Rectal smooth muscle tissue (tissue), 1 donor: ENCODE data around the gene SCRN1.

Experiments used
- H3K27ac ChIP-seq: one replicate; pipeline ENCODE4 v1.7.0; 2013; ENCODE audit warnings: low read depth, low read length, inconsistent platforms
- H3K27me3 ChIP-seq: one replicate; pipeline ENCODE4 v1.7.0; 2013; ENCODE audit warnings: low read length; ENCODE audit not compliant: control insufficient read depth, insufficient read depth
- H3K36me3 ChIP-seq: one replicate; pipeline ENCODE4 v1.7.0; 2013; ENCODE audit warnings: low read length; ENCODE audit not compliant: control insufficient read depth, insufficient read depth
- H3K4me1 ChIP-seq: one replicate; pipeline ENCODE4 v1.7.0; 2013; ENCODE audit warnings: low read length; ENCODE audit not compliant: control insufficient read depth, insufficient read depth
- H3K4me3 ChIP-seq: one replicate; pipeline ENCODE4 v1.7.0; 2013; ENCODE audit warnings: low read length
- H3K9ac ChIP-seq: one replicate; pipeline ENCODE4 v1.7.0; 2013; ENCODE audit warnings: low read length

The SCRN1 gene

DNA sequence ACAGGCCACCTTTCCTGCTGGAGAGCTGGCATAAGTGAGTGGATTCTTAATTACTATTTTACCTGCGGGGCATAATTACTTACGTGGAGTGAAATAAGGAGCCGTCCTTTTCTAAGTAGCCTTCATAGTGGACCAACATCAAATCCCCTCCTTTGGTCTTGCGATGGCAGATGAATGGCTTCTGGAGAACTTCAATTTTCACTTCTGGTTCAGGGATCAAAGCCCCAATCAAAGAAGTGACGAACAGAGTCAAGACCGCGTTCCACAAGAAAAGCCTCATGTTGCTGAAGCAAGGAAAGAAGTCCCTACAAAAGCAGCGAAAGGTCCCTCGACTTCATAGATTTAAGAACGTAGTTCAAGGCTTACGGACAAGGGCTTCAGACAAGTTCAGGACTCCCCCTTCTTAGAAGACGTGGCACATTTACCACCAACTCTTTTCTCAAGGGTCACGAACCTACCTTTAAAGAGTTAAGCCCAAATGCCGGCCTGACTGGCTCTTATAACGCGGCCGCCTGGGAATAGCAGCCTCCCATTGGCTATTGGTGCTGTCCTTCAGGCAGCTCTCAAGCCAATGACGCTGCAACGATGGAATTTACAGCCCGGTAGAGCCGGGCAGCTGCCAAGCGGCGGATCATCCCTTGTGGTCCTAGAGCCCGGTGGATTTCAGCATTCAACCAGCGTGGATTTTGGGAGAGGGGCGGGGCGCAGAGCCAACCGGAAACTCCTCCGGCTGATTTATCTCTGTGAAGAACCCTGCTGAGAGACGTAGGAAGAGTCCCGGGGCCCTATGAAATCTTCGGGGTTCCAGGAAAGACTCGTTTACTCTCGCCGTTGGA lies 36.8 kb upstream of the SCRN1 start, which contains the start of gene FKBP14:
Gene FKBP14 (minus strand): TSS at position 474 of the 836 bp plus-strand sequence. CDS start 194 bp downstream, at position 280.
- Histone ChIP-seq H3K4me3 (peak within 1 kb of the TSS; percentile 90), H3K9ac (peak within 1 kb of the TSS; percentile 64), H3K36me3 (no peaks in the 10 kb centered on the region), H3K4me1 (peaks cover 11% of the 10 kb centered on the region), H3K27me3 (no peaks in the 10 kb centered on the region), H3K27ac (peak within 1 kb of the TSS; percentile 78)

DNA sequence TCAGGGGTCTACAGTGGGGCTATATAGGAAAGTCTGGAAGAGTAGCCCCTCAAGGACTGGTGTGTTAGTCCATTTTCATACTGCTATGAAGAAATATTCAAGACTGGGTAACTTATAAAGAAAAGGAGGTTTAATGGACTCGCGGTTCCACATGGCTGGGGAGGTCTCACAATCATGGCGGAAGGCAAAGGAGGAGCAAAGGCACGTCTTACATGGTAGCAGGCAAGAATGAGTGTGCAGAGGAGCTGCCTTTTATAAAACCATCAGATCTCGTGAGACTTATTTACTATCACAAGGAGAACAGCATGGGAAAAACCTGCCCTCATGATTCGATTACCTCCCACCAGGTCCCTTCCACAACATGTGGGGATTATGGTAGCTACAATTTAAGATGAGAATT lies 33.9 kb upstream of the SCRN1 start:
- no peak overlapping the region for H3K4me3 ChIP-seq
- H3K27ac ChIP-seq: no peak overlapping the region
- peaks cover 8% of the 10 kb centered on the region for H3K4me1 ChIP-seq
- H3K9ac ChIP-seq: no peak overlapping the region
- H3K27me3 ChIP-seq: no peaks in the 10 kb centered on the region
- no peaks in the 10 kb centered on the region for H3K36me3 ChIP-seq

DNA sequence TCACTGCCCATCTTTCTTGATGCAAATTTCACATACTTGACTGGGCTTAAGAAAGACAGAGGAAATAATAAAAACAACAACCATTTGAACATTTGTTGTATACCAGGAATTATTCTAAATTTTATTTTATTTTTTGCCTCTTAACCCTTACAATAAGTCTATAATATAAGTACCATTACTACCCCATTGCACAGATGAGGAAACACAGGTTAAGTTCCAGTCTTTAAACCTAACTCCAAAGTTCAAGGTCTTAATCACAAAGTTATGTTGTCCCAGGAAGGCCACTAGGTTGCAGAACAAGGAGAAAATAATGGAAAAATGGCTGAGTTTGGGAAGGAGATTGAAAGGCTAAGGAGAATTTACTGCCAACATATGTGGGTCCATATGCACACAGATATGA lies 33.4 kb upstream of the SCRN1 start:
- Histone ChIP-seq H3K27me3 (no peaks in the 10 kb centered on the region), H3K27ac (no peak overlapping the region), H3K4me1 (peaks cover 8% of the 10 kb centered on the region), H3K4me3 (no peak overlapping the region), H3K9ac (no peak overlapping the region), H3K36me3 (no peaks in the 10 kb centered on the region)

DNA sequence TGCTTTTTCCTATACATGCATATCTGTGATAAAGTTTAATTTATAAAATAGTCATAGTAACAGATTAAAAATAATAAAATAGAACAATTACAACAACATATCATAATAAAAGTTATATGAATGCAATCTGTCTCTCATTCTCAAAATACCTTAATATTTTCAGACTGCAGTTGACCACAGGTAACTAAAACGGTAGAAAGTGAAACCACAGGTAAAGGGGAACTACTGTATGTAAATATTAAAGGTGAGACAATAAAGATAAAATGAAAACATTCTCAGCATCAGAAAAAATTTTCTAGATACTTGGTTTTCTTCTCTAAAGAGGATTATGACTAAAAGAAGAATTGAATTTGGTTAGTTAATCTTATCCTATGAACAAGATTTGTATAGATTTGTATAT lies 30.9 kb upstream of the SCRN1 start:
- Histone ChIP-seq H3K9ac (no peak overlapping the region), H3K27ac (no peak overlapping the region), H3K4me3 (no peak overlapping the region), H3K27me3 (no peaks in the 10 kb centered on the region), H3K36me3 (no peaks in the 10 kb centered on the region), H3K4me1 (peaks cover 4% of the 10 kb centered on the region)

DNA sequence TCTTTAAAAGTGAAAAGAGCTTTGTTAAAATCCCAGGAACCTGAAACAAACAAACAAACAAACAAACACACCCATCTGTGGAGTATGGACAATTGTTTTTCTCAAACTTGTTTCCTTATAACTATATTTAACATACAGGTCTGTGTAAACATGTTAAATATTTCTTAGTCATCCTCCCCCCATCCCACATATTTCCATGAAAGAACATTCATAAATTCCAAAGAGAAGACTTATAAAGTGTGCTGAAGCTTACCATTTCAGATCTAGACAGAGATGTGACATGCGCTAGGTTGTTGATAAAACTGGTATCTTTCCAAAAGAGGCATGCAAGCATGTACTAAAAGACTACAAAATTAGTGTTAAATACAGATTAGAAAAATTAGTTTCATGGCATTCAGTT lies 30.4 kb upstream of the SCRN1 start:
- Histone ChIP-seq H3K27me3 (no peaks in the 10 kb centered on the region), H3K9ac (no peak overlapping the region), H3K4me1 (peaks cover under 1% of the 10 kb centered on the region), H3K4me3 (no peak overlapping the region), H3K36me3 (no peaks in the 10 kb centered on the region), H3K27ac (no peak overlapping the region)

DNA sequence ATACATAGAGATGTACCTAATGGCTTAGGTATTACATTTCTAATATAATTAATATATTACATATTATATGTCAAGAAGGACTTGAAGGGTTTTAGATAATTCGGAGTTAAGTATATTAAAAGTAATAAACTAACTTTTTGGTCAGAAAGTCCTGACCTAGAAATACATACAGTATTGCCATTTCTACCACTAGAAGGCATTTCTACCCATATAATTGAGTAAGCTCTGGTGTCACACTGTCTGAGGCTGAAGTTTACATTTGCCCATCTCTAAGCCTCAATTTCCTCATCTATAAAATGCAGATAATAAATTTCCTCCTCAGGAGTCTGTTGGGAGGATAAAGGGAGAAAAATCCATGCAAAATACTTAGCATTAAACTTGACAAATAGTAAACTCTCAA lies 29.8 kb upstream of the SCRN1 start:
- no peaks in the 10 kb centered on the region for H3K27me3 ChIP-seq
- H3K9ac ChIP-seq: no peak overlapping the region
- no peaks in the 10 kb centered on the region for H3K36me3 ChIP-seq
- H3K4me1 ChIP-seq: no peaks in the 10 kb centered on the region
- H3K27ac ChIP-seq: no peak overlapping the region
- no peak overlapping the region for H3K4me3 ChIP-seq

DNA sequence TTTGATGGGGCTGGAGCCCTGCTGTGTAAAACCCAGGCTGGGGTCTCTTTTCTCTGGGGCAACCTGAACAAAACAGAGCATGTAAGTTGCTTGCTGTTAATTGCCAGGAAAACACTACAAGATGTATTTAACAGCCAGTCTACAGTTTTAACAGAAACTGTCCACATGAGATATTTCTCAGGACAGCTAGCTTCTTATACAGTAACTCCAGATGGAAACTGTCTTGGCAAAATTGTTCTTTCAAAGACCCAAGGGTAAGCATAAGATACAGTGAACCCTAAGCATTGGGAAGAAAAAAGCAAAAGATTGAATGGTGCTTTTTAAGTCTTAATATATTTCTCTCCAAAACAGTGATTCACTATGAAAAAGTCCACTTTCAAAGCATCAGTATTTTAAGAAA lies 28.9 kb upstream of the SCRN1 start:
- H3K36me3 ChIP-seq: peaks cover 2% of the 10 kb centered on the region
- H3K4me1 ChIP-seq: no peaks in the 10 kb centered on the region
- H3K9ac ChIP-seq: no peak overlapping the region
- H3K27ac ChIP-seq: no peak overlapping the region
- no peaks in the 10 kb centered on the region for H3K27me3 ChIP-seq
- no peak overlapping the region for H3K4me3 ChIP-seq

DNA sequence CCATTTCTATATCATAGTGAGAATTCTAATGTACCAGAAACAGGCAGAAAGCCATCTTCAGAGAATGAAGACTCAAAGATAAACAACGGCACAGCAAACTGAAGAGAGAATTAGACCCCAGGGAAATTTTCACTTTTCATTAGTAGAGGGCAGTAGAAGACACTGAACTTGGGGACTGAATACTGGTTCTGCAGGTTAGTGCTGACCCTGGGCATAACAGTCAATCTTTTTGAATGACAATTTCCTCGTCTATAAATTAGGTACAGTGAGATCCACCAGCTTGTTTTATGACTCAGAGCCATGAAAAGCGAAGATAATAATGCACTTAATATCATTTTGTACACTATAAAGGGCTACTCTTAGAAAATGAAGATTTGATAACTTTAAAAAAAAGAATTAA lies 23.2 kb upstream of the SCRN1 start:
- Histone ChIP-seq H3K9ac (no peak overlapping the region), H3K36me3 (peaks cover 2% of the 10 kb centered on the region), H3K4me3 (no peak overlapping the region), H3K27ac (no peak overlapping the region), H3K4me1 (no peaks in the 10 kb centered on the region), H3K27me3 (no peaks in the 10 kb centered on the region)

DNA sequence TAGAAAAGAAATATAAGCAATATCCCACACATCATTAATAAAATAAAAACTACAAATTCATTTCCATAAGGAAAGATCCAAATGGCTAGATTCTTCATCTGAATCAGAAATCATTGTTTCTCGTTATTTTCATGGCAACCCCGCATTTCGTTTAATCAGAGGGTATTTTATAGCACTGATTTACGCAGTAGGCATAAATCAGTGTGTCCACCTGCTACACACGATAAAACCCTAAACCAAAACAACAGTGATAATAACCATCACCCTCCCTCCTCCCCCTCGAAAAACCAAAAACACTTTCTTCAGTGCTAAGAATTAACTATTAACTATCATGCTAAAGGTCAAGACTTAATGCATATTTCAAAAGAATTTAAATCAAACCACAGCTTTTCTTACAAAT lies 20.4 kb upstream of the SCRN1 start:
- Histone ChIP-seq H3K4me1 (no peaks in the 10 kb centered on the region), H3K36me3 (peaks cover 2% of the 10 kb centered on the region), H3K27me3 (no peaks in the 10 kb centered on the region), H3K27ac (no peak overlapping the region), H3K9ac (no peak overlapping the region), H3K4me3 (no peak overlapping the region)

DNA sequence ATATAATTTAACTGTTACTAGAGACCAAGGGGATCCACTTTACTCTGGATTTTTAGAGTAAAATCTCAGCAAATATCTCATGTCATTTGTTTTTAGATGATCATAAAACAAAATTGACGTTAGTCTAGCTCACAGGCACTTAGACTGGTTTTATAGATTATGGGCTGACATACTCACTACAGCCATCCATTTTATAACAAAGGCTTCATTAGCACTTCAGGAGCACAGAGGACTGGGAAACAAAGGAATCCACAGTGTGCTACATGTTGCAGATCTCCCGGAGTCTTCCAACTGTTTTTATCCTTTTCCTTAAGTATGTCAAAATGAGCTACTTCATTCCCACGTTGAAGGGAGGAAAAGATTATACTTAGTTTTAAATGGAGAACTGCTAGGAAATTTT lies 15.9 kb upstream of the SCRN1 start:
- Histone ChIP-seq H3K9ac (no peak overlapping the region), H3K27me3 (no peaks in the 10 kb centered on the region)

DNA sequence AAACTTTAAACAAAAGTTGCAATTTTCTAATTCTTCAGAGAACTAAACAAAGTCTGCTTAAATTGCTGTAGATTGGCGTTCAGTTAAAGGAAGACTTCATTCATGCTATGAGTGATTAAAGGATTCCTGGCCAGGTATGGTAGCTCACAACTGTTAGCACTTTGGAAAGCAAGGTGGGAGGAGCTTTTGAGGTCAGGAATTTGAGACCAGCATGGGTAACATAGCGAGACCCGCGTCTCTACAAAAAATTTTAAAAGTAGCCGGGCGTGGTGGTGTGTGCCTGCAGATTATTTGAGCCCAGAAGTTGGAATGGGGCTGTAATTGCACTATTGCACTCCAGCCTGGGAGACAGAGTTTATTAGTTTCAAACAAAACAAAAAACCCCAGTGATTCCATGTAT lies 13.5 kb upstream of the SCRN1 start:
- H3K27me3 ChIP-seq: no peaks in the 10 kb centered on the region
- H3K4me1 ChIP-seq: no peaks in the 10 kb centered on the region
- H3K4me3 ChIP-seq: no peak overlapping the region
- no peak overlapping the region for H3K27ac ChIP-seq
- no peak overlapping the region for H3K9ac ChIP-seq
- no peaks in the 10 kb centered on the region for H3K36me3 ChIP-seq

More for the DNA sequence above, 15.9 kb upstream of the SCRN1 start:
- Histone ChIP-seq H3K36me3 (no peaks in the 10 kb centered on the region), H3K4me1 (no peaks in the 10 kb centered on the region), H3K27ac (no peak overlapping the region), H3K4me3 (no peak overlapping the region)

DNA sequence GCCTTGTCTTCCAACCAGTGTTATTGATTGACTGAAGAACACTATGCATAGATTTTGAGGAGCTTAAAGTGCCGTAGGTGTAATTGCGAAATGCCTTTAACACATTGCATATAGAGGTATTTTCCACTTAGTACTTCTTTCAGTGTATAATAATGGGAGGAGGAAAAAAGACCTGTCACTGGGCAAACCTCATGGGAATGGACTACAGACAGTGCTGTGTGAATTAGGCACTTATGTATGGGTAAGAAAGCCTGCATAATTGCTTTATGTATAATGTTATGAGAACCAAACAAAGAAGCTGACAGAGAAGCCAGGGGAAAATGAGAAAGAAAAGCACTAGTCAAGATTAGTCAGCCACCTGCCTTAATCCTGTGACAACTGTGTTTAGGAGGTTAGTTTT lies 12.4 kb upstream of the SCRN1 start:
- no peaks in the 10 kb centered on the region for H3K27me3 ChIP-seq
- H3K4me1 ChIP-seq: no peaks in the 10 kb centered on the region
- no peak overlapping the region for H3K9ac ChIP-seq
- H3K27ac ChIP-seq: no peak overlapping the region
- H3K4me3 ChIP-seq: no peak overlapping the region
- H3K36me3 ChIP-seq: no peaks in the 10 kb centered on the region

DNA sequence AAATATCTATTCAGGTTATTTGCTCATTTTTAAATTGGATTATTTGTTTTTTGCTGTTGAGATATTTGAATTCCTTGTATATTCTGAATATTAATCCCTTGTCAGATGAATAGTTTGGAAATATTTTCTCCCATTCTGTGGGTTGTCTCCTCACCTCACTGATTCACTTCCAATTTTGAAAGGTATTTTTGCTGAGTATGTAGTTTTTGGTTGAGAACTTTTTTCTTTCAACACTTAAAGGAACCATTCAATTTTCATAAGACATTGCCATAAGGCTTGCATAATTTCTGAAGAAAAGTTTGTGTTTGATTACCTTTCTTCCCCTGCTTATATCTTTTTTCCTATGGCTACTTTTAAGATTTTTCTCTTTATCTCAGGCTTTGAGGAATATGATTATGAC lies 8.9 kb upstream of the SCRN1 start:
- no peak overlapping the region for H3K9ac ChIP-seq
- H3K4me1 ChIP-seq: no peaks in the 10 kb centered on the region
- no peak overlapping the region for H3K27ac ChIP-seq
- no peaks in the 10 kb centered on the region for H3K36me3 ChIP-seq
- no peaks in the 10 kb centered on the region for H3K27me3 ChIP-seq
- H3K4me3 ChIP-seq: no peak overlapping the region
